IMR-90 (cell line): ENCODE data around the gene SWAP70. TPM values are rescaled to one million over a fixed set of nuclear protein-coding genes. Genes with fewer than 3 reads are reported as not detected.

ENCODE experiments used
- ATAC-seq: fragments of 200-7000 bp; cut with Tn5 transposase; 2 replicates; pipeline ENCODE4 v1.9.1; 2020; ENCODE audit warnings: low read depth, mild to moderate bottlenecking, moderate library complexity
- BruUV-seq: library from RNA; stranded (reverse); fragments of 400-500 nt; replicated peaks from 2 replicates; lab custom pipeline; 2021; lab: Mats Ljungman, UMichigan
- CTCF ChIA-PET: fragments of 300-600 bp; formaldehyde crosslinking; extraction: SDS; loops from one replicate; lab custom pipeline; 2021; ENCODE audit warnings: antibody characterized with exemption; lab: Yijun Ruan, JAX
- POLR2A ChIA-PET: fragments of 300-600 bp; sonication (Branson Sonifier 250); formaldehyde crosslinking; loops from one replicate; lab custom pipeline; 2022; ENCODE audit warnings: antibody characterized with exemption; ENCODE audit not compliant: unreplicated experiment; lab: Charles Lee
- DNase-seq: peaks from one replicate; pipeline ENCODE4 v3.0.0; 2013
- H2AFZ ChIP-seq: replicated peaks from 2 replicates; pipeline ENCODE3; 2013; ENCODE audit warnings: low read length, mild to moderate bottlenecking; ENCODE audit not compliant: poor library complexity
- H2AK5ac ChIP-seq: 2 replicates; pipeline ENCODE4 v1.6.1; 2013; ENCODE audit warnings: low read depth, low read length, inconsistent platforms
- H2AK9ac ChIP-seq: replicated peaks from 2 replicates; pipeline ENCODE3; 2013; ENCODE audit warnings: mild to moderate bottlenecking, low read depth, low read length, moderate library complexity; ENCODE audit not compliant: poor library complexity
- H2BK120ac ChIP-seq: 2 replicates; pipeline ENCODE4 v1.6.1; 2013; ENCODE audit warnings: low read depth, low read length, inconsistent platforms
- H2BK15ac ChIP-seq: 3 replicates; pipeline ENCODE4 v1.6.1; 2013; ENCODE audit warnings: low read depth, low read length, inconsistent platforms
- H2BK20ac ChIP-seq: 2 replicates; pipeline ENCODE4 v1.6.1; 2013; ENCODE audit warnings: low read depth, mild to moderate bottlenecking, inconsistent platforms, low read length, moderate library complexity
- H2BK5ac ChIP-seq: 2 replicates; pipeline ENCODE4 v1.6.1; 2013; ENCODE audit warnings: mild to moderate bottlenecking, low read depth, low read length, inconsistent platforms; ENCODE audit not compliant: poor library complexity, severe bottlenecking
- H3K14ac ChIP-seq: replicated peaks from 2 replicates; pipeline ENCODE4 v1.6.1; 2013; ENCODE audit warnings: low read depth, low read length, inconsistent platforms
- H3K18ac ChIP-seq: 2 replicates; pipeline ENCODE4 v1.6.1; 2013; ENCODE audit warnings: low read depth, low read length, control low read depth
- H3K23ac ChIP-seq: 2 replicates; pipeline ENCODE4 v1.6.1; 2013; ENCODE audit warnings: low read depth, low read length, inconsistent platforms
- H3K27ac ChIP-seq: 2 replicates; pipeline ENCODE4 v1.5.1; 2013; ENCODE audit warnings: mild to moderate bottlenecking, control low read depth, low read length; ENCODE audit not compliant: insufficient read depth
- H3K27me3 ChIP-seq: 2 replicates; pipeline ENCODE4 v1.6.1; 2013; ENCODE audit warnings: low read length; ENCODE audit not compliant: control insufficient read depth, insufficient read depth
- H3K36me3 ChIP-seq: 2 replicates; pipeline ENCODE4 v1.6.1; 2013; ENCODE audit warnings: low read length, mixed read lengths; ENCODE audit not compliant: control insufficient read depth, insufficient read depth
- H3K4ac ChIP-seq: 2 replicates; pipeline ENCODE4 v1.6.1; 2013; ENCODE audit warnings: low read depth, low read length, inconsistent platforms
- H3K4me1 ChIP-seq: 2 replicates; pipeline ENCODE4 v1.6.1; 2013; ENCODE audit warnings: low read length, mixed read lengths; ENCODE audit not compliant: control insufficient read depth, insufficient read depth
- H3K4me2 ChIP-seq: 2 replicates; pipeline ENCODE4 v1.6.1; 2013; ENCODE audit warnings: low read depth, mild to moderate bottlenecking, control low read depth, low read length, moderate library complexity
- H3K4me3 ChIP-seq: 2 replicates; pipeline ENCODE4 v1.5.1; 2013; ENCODE audit warnings: low read depth, mild to moderate bottlenecking, control low read depth, low read length, moderate library complexity; ENCODE audit not compliant: insufficient read depth
- H3K56ac ChIP-seq: 2 replicates; pipeline ENCODE4 v1.6.1; 2013; ENCODE audit warnings: low read length, inconsistent platforms; ENCODE audit not compliant: insufficient read depth; ENCODE audit errors: extremely low read depth
- H3K79me1 ChIP-seq, 2 experiments: 2 replicates each; pipeline ENCODE4 v1.6.1; 2013; ENCODE audit warnings: low read length in 2 of 2, inconsistent platforms in 1 of 2, low read depth in 1 of 2
- H3K9ac ChIP-seq: 2 replicates; pipeline ENCODE4 v1.6.1; 2013; ENCODE audit warnings: low read depth, low read length, control low read depth
- H3K9me1 ChIP-seq: 2 replicates; pipeline ENCODE4 v1.6.1; 2013; ENCODE audit warnings: low read length, inconsistent platforms; ENCODE audit not compliant: insufficient read depth
- H3K9me3 ChIP-seq: 2 replicates; pipeline ENCODE4 v1.6.1; 2013; ENCODE audit warnings: low read length; ENCODE audit not compliant: control insufficient read depth, insufficient read depth
- H4K20me1 ChIP-seq: 2 replicates; pipeline ENCODE4 v1.6.1; 2013; ENCODE audit warnings: low read length, inconsistent platforms; ENCODE audit not compliant: insufficient read depth
- H4K5ac ChIP-seq: 2 replicates; pipeline ENCODE4 v1.6.1; 2013; ENCODE audit warnings: mild to moderate bottlenecking, low read depth, low read length, control low read depth
- H4K8ac ChIP-seq, 2 experiments: 2 replicates each; pipeline ENCODE4 v1.6.1; 2013; ENCODE audit warnings: low read depth in 2 of 2, low read length in 2 of 2, control low read depth in 1 of 2, inconsistent platforms in 1 of 2
- H4K91ac ChIP-seq: 2 replicates; pipeline ENCODE4 v1.6.1; 2013; ENCODE audit warnings: low read depth, low read length, inconsistent platforms; ENCODE audit not compliant: insufficient read depth
- ELK1 ChIP-seq: fragments of 150-350 bp; IDR thresholded peaks from 2 replicates; pipeline ENCODE4 v1.6.1; 2016; ENCODE audit warnings: low read depth, mild to moderate bottlenecking, low read length, moderate library complexity, borderline replicate concordance
- RFX5 ChIP-seq: IDR thresholded peaks from 2 replicates; pipeline ENCODE4 v1.8.0; 2012; ENCODE audit warnings: low read depth, mild to moderate bottlenecking, low read length, moderate library complexity
- SMC3 ChIP-seq: fragments of 150-350 bp; IDR thresholded peaks from 2 replicates; pipeline ENCODE4 v1.6.1; 2016; ENCODE audit warnings: low read depth, mild to moderate bottlenecking, antibody characterized with exemption, low read length, moderate library complexity
- WGBS, 2 experiments: methylation state at CpG; one replicate each; pipeline versions ENCODE4 v1.1.5 to v1.1.7; 2013; ENCODE audit warnings: missing lambda C conversion rate in 2 of 2; ENCODE audit not compliant: insufficient read length in 1 of 2; ENCODE audit errors: extremely low coverage in 2 of 2; 5-methylcytosine and 5-hydroxymethylcytosine counted together
- dilution Hi-C: fragments of 300-500 bp; cut with HindIII; formaldehyde crosslinking; loops from one replicate; pipeline ENCODE4 v1.14.3; 2018; ENCODE audit warnings: low sequenced_read_pairs; ENCODE audit not compliant: unreplicated experiment
- in situ Hi-C: fragments of 300-500 bp; cut with MboI; formaldehyde crosslinking; loops from 3 replicates; pipeline ENCODE4 v1.14.3; 2019; ENCODE audit warnings: low sequenced_read_pairs, inconsistent platforms, mixed read lengths
- intact Hi-C: fragments of 100-400 bp; cut with micrococcal nuclease; formaldehyde crosslinking; loops from 2 replicates; pipeline ENCODE4 v1.10.0; 2022
- polyA plus RNA-seq, 3 experiments: library from polyadenylated mRNA; depleted of rRNA; stranded (reverse); fragments of >200 nt; gene quantifications; 2 replicates each; pipeline ENCODE4 v1.2.3, GENCODE V29; 2012; ENCODE audit warnings: low replicate concordance in 1 of 3
- total RNA-seq: library from RNA; depleted of rRNA; stranded (reverse); fragments of >200 nt; gene quantifications from 2 replicates; pipeline ENCODE4 v1.2.3, GENCODE V29; 2012

The SWAP70 gene
- total and polyA plus RNA-seq, 2 of the 4 experiments (the other 2 are of a cell fraction): 15.5 to 19.9 TPM

GRCh38 chr11:9799886-9800285 is 136.0 kb downstream of the SWAP70 start:
- ChIA-PET CTCF (interaction anchor here (0.7 kb wide), 1 partner anchor 37 kb away, joined by 4 read pairs; no protein-coding TSS in a partner anchor), POLR2A (no interaction called here)
- Histone ChIP-seq H3K9ac (no peak overlapping the region), H4K5ac (peak overlapping the region; percentile 59), H3K36me3 (peaks cover 8% of the 10 kb centered on the region), H3K4me2 (no peak overlapping the region), H3K4me1 (peaks cover 22% of the 10 kb centered on the region), H2BK5ac (peak overlapping the region; percentile 60), H2BK15ac (peak overlapping the region; percentile 6; the same call in 2 of the 3 replicates), H3K27ac (no peak overlapping the region; the same call in 1 of the 2 replicates), H4K20me1 (no peaks in the 10 kb centered on the region), H4K91ac (peak overlapping the region; percentile 66), H2BK120ac (peak overlapping the region; percentile 59; the same call in 1 of the 2 replicates), H3K14ac (peak overlapping the region; percentile 74), H3K56ac (no peak overlapping the region), H3K27me3 (no peaks in the 10 kb centered on the region), H3K9me3 (no peaks in the 10 kb centered on the region), H2AFZ (no peak overlapping the region), H3K9me1 (peaks cover 3% of the 10 kb centered on the region), H3K18ac (peak overlapping the region; percentile 33; the same call in 1 of the 2 replicates), H2BK20ac (peak overlapping the region; percentile 66; the same call in 1 of the 2 replicates), H2AK5ac (peak overlapping the region; percentile 54; the same call in 1 of the 2 replicates), H2AK9ac (no peak overlapping the region), H3K23ac (peak overlapping the region; percentile 38; the same call in 1 of the 2 replicates), H3K4ac (peak overlapping the region; percentile 84), H4K8ac (peak overlapping the region in 1 of 2 experiments; percentile 55; a peak in 2 of 4 replicates), H3K4me3 (no peak overlapping the region), H3K79me1 (peaks cover 0 to 20% of the 10 kb centered on the region in 2 experiments; a peak in 3 of 4 replicates)
- no CpG with 5 or more reads among the region's 3 CpGs for WGBS, 2 experiments
- DNase-seq: no peak
- no peak for ATAC-seq
- no TSS peak for BruUV-seq
- intact Hi-C loops: no loop called here
- no peak for TF ChIP-seq RFX5
- no peak for TF ChIP-seq ELK1
- no peak for TF ChIP-seq SMC3
- dilution Hi-C loops: no loop called here
- in situ Hi-C loops: no loop called here
